ENCODE data around the gene CD164.
"Not testable (repeated sequence)": the region's sequence is repeated elsewhere in the genome, so short reads cannot be mapped to it uniquely, and the experiment has no call there.

The CD164 gene

DNA sequence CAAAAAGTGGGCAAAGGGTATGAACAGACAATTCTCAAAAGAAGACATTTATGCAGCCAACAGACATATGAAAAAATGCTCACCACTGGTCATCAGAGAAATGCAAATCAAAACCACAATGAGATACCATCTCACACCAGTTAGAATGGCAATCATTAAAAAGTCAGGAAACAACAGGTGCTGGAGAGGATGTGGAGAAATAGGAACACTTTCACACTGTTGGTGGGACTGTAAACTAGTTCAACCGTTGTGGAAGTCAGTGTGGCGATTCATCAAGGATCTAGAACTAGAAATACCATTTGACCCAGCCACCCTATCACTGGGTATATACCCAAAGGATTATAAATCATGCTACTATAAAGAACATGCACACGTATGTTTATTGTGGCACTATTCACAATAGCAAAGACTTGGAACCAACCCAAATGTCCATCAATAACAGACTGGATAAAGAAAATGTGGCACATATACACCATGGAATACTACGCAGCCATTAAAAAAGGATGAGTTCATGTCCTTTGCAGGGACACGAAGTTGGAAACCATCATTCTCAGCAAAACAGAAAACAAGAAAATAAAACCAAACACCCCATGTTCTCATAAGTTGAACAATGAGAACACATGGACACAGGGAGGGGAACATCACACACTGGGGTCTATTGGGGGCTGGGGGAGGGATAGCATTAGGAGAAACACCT is 17.7 kb downstream of the CD164 start:
- H3K9me3 Mint-ChIP-seq, H3K27ac Mint-ChIP-seq, H3K4me3 Mint-ChIP-seq: not testable (repeated sequence)

GRCh38 chr6:109363753-109364152 is 18.5 kb downstream of the CD164 start:
- DNase-seq (ENCODE audit: low spot score) = no peak
- peaks cover 10% of the 10 kb centered on the region for H3K4me1 Mint-ChIP-seq (ENCODE audit: low read depth)
- no peaks in the 10 kb centered on the region for H3K27me3 Mint-ChIP-seq (ENCODE audit: low read depth)
- no peak overlapping the region for H3K4me3 Mint-ChIP-seq
- peaks cover 83% of the 10 kb centered on the region for H3K36me3 Mint-ChIP-seq (ENCODE audit: low read depth)
- H3K9me3 Mint-ChIP-seq = peaks cover 4% of the 10 kb centered on the region
- H3K27ac Mint-ChIP-seq = no peak overlapping the region

More for the DNA sequence above, 17.7 kb downstream of the CD164 start:
- not testable (repeated sequence) for DNase-seq (ENCODE audit: low spot score); H3K27me3 Mint-ChIP-seq (ENCODE audit: low read depth)
- peaks cover 10% of the 10 kb centered on the region for H3K4me1 Mint-ChIP-seq (ENCODE audit: low read depth)
- H3K36me3 Mint-ChIP-seq (ENCODE audit: low read depth) = peaks cover 81% of the 10 kb centered on the region

GRCh38 chr6:109362102-109362884 is 20.0 kb downstream of the CD164 start:
- no peaks in the 10 kb centered on the region for H3K27me3 Mint-ChIP-seq (ENCODE audit: low read depth)
- no peak overlapping the region for H3K4me3 Mint-ChIP-seq
- H3K36me3 Mint-ChIP-seq (ENCODE audit: low read depth) = peaks cover 86% of the 10 kb centered on the region
- peaks cover 5% of the 10 kb centered on the region for H3K9me3 Mint-ChIP-seq
- no peak overlapping the region for H3K27ac Mint-ChIP-seq
- peaks cover 7% of the 10 kb centered on the region for H3K4me1 Mint-ChIP-seq (ENCODE audit: low read depth)
- DNase-seq (ENCODE audit: low spot score) = no peak

- no peak for DNase-seq (ENCODE audit: low spot score)
- Mint-ChIP-seq H3K4me1 (ENCODE audit: low read depth) (peaks cover 2% of the 10 kb centered on the region), H3K4me3 (no peak overlapping the region), H3K9me3 (peaks cover 9% of the 10 kb centered on the region), H3K36me3 (ENCODE audit: low read depth) (peaks cover 86% of the 10 kb centered on the region), H3K27me3 (ENCODE audit: low read depth) (no peaks in the 10 kb centered on the region), H3K27ac (no peak overlapping the region)
Measured at GRCh38 chr6:109360791-109361190, 21.5 kb downstream of the CD164 start.

DNA sequence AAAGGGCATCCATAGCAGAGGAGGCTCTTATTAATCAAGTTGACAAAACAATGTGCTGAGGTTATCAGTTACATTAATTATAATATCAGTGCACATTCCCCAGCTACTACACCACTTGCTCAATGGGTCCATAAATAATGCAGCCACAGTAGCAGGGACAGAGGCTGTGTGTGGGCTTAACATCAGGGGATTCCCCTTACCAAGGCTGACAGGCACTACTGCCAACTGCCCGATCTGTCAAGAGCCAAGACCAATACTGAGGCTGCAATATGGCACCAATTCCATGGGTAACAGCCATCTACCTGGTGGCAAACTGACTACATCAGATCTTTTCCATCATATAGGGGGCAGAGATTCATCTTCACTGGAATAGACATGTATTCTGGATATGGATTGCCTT is 22.0 kb downstream of the CD164 start:
- no peak for DNase-seq (ENCODE audit: low spot score)
- H3K27me3 Mint-ChIP-seq (ENCODE audit: low read depth) = no peaks in the 10 kb centered on the region
- H3K9me3 Mint-ChIP-seq = peaks cover 9% of the 10 kb centered on the region
- H3K36me3 Mint-ChIP-seq (ENCODE audit: low read depth) = peaks cover 92% of the 10 kb centered on the region
- H3K27ac Mint-ChIP-seq = no peak overlapping the region
- H3K4me1 Mint-ChIP-seq (ENCODE audit: low read depth) = peaks cover 2% of the 10 kb centered on the region
- H3K4me3 Mint-ChIP-seq = no peak overlapping the region

DNA sequence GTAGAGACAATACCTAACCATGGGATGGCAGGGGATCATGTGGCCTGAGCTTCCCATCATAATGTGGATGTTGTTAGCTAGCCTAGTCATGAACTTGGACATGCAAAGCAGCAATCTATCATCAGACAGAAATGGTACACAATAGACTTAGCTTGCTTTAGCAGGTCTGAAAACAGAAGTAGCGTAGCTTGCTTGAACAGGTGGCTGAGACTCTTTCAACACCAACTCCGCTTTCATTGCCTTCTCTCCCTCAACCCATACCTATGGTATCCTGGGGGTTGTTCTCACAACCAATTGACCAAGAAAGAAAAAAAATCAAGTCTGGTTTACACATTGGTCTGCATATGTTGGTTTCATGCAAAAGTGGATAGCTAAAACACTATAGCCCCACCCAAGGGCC is 23.0 kb downstream of the CD164 start:
- peaks cover 2% of the 10 kb centered on the region for H3K4me1 Mint-ChIP-seq (ENCODE audit: low read depth)
- peaks cover 9% of the 10 kb centered on the region for H3K9me3 Mint-ChIP-seq
- no peaks in the 10 kb centered on the region for H3K27me3 Mint-ChIP-seq (ENCODE audit: low read depth)
- no peak overlapping the region for H3K27ac Mint-ChIP-seq
- no peak overlapping the region for H3K4me3 Mint-ChIP-seq
- peaks cover 85% of the 10 kb centered on the region for H3K36me3 Mint-ChIP-seq (ENCODE audit: low read depth)
- DNase-seq (ENCODE audit: low spot score) = no peak

DNA sequence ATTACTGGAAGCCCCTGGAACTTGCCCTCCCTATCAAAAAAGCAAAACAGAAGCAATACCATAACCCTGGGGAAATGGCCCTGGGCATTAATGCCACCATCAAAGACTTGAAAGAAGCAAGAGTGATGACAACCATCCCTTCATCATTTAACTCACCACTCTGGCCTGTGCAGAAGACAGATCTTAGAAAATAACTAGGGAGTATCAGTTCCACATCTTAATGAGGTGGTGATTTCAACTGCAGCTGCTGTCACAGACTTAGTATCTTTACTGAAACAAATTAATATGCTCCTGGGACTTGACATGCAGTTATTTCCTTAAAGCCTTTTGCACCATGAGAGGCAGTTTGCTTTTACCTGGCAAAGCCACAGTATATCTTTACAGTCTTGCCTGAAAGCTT is 24.1 kb downstream of the CD164 start:
- Mint-ChIP-seq H3K4me3 (no peak overlapping the region), H3K27me3 (ENCODE audit: low read depth) (no peaks in the 10 kb centered on the region), H3K4me1 (ENCODE audit: low read depth) (no peaks in the 10 kb centered on the region), H3K36me3 (ENCODE audit: low read depth) (peaks cover 81% of the 10 kb centered on the region), H3K27ac (no peak overlapping the region), H3K9me3 (peaks cover 9% of the 10 kb centered on the region)
- no peak for DNase-seq (ENCODE audit: low spot score)

GRCh38 chr6:109356237-109356636 is 26.0 kb downstream of the CD164 start:
- no peaks in the 10 kb centered on the region for H3K27me3 Mint-ChIP-seq (ENCODE audit: low read depth)
- no peak overlapping the region for H3K27ac Mint-ChIP-seq
- no peak overlapping the region for H3K4me3 Mint-ChIP-seq
- H3K9me3 Mint-ChIP-seq = peaks cover 9% of the 10 kb centered on the region
- H3K4me1 Mint-ChIP-seq (ENCODE audit: low read depth) = peaks cover 13% of the 10 kb centered on the region
- no peak for DNase-seq (ENCODE audit: low spot score)
- H3K36me3 Mint-ChIP-seq (ENCODE audit: low read depth) = peaks cover 78% of the 10 kb centered on the region

DNA sequence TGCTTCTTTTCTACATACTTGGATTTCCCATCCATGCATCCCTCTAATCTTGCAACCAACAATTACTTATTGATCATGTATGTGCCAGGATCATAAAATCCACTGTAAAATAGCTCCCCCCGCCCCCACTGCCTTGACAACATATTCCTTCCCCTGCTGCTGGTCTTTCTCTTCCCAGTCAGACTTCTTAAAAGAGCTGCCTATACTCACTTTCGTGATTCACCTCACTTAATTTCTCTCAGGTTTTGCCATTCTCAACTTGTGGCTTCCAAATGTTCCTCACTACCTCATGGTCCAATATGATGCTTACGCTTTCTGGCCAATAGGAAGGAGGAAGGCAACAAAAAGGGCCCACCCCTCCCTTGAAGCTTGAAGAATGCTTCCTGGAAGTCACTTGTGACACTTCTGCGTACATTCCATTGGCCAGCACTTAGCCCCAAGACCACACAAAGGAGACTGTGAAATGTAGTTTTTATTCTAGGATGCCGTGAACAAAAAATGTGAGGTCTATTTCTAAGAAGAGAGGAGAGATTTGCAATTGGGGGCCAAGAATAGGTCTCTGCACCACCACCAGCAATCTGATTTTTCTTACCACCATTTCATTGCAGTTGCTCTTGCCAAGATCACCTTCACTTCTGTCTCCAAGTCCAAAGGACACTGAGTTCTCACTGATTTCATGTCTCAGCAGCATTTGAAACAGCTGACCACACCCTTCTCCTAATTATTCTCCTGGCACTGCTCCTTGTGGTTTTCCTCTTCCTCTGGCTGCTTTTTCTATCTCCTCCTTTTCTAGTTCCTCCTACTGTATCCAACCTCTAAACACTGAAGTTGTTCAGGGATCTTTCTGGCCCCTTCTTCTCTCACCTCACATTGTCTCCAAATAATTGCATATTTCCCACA is 30.8 kb downstream of the CD164 start:
- H3K27ac Mint-ChIP-seq = peak overlapping the region; percentile 9
- H3K4me3 Mint-ChIP-seq = no peak overlapping the region
- peaks cover 37% of the 10 kb centered on the region for H3K36me3 Mint-ChIP-seq (ENCODE audit: low read depth)
- DNase-seq (ENCODE audit: low spot score) = no peak
- H3K27me3 Mint-ChIP-seq (ENCODE audit: low read depth) = no peaks in the 10 kb centered on the region
- peaks cover 17% of the 10 kb centered on the region for H3K4me1 Mint-ChIP-seq (ENCODE audit: low read depth)
- H3K9me3 Mint-ChIP-seq = no peaks in the 10 kb centered on the region

DNA sequence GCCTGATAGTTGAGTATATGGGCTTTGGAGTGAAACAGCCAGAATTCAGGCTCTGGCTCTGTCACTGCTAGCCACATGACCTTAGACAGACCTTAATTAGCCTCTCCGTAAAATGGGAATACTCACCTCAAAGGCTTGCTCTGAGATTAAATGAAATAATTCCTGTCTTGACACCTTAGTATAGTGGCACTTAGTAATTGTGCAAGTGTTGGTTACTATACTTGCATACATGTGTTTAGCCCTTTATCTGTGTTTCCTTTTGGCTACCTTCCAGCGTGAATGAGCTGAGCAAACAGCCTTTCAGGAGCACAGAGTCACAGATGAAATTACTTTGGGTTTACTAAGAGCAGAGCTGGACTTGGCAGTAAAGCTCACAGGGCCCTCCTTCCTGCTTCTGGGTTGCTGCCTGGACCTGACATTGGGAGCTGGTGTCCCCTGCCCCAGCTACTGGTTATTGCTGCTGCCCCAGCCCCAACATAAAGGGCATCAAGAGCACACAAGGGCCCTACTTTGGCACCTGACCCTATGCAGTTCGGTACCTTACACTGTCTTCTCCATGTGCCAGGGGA is 32.8 kb downstream of the CD164 start:
- Mint-ChIP-seq H3K27me3 (ENCODE audit: low read depth) (no peaks in the 10 kb centered on the region), H3K9me3 (no peaks in the 10 kb centered on the region), H3K4me1 (ENCODE audit: low read depth) (peaks cover 17% of the 10 kb centered on the region), H3K27ac (no peak overlapping the region), H3K36me3 (ENCODE audit: low read depth) (peaks cover 24% of the 10 kb centered on the region), H3K4me3 (no peak overlapping the region)
- no peak for DNase-seq (ENCODE audit: low spot score)

DNA sequence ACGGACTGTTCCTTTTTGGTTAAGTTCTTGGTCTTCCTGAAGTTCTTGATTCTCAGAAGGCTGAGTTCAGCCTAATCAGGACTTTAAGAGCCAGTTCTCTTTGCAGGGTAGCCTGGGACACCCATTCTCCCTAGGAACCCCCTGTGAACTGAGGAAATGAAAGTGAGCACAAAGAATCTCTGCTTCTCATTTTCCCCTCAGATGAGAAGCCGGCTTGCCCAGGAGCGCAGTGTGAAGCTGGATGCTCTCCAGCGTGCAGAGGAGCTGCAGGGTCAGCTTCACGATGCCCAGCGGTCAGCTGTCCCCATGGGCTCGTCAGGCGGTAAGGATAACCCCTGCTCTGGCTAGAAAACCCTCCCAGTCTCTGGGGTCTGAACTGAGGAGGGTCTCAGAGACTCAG is 34.0 kb downstream of the CD164 start:
- no peak overlapping the region for H3K27ac Mint-ChIP-seq
- peaks cover 17% of the 10 kb centered on the region for H3K4me1 Mint-ChIP-seq (ENCODE audit: low read depth)
- peaks cover 17% of the 10 kb centered on the region for H3K36me3 Mint-ChIP-seq (ENCODE audit: low read depth)
- H3K4me3 Mint-ChIP-seq = no peak overlapping the region
- no peaks in the 10 kb centered on the region for H3K9me3 Mint-ChIP-seq
- DNase-seq (ENCODE audit: low spot score) = no peak
- H3K27me3 Mint-ChIP-seq (ENCODE audit: low read depth) = no peaks in the 10 kb centered on the region

- no peaks in the 10 kb centered on the region for H3K9me3 Mint-ChIP-seq
- H3K27ac Mint-ChIP-seq = no peak overlapping the region
- H3K36me3 Mint-ChIP-seq (ENCODE audit: low read depth) = peaks cover 15% of the 10 kb centered on the region
- no peak overlapping the region for H3K4me3 Mint-ChIP-seq
- peaks cover 15% of the 10 kb centered on the region for H3K4me1 Mint-ChIP-seq (ENCODE audit: low read depth)
- no peaks in the 10 kb centered on the region for H3K27me3 Mint-ChIP-seq (ENCODE audit: low read depth)
- no peak for DNase-seq (ENCODE audit: low spot score)
Measured at GRCh38 chr6:109347779-109348178, 34.5 kb downstream of the CD164 start.

GRCh38 chr6:109345986-109346385 is 36.3 kb downstream of the CD164 start:
- Mint-ChIP-seq H3K4me3 (no peak overlapping the region), H3K4me1 (ENCODE audit: low read depth) (peaks cover 4% of the 10 kb centered on the region), H3K27ac (no peak overlapping the region), H3K36me3 (ENCODE audit: low read depth) (peaks cover 3% of the 10 kb centered on the region), H3K27me3 (ENCODE audit: low read depth) (no peaks in the 10 kb centered on the region), H3K9me3 (no peaks in the 10 kb centered on the region)
- no peak for DNase-seq (ENCODE audit: low spot score)

Data from T-helper 2 cell treated with Interferon-gamma antibody and Interleukin-4, amounts not matched to agents 5 μg/mL and 100 μg/mL, for 36 hours (primary cell).